HUES64 (cell line): ENCODE data around the gene OPHN1.

Source experiments
- H3K27ac ChIP-seq: 2 replicates; pipeline ENCODE4 v1.7.0; 2013; ENCODE audit warnings: low read depth, low read length, inconsistent platforms
- H3K27me3 ChIP-seq: 2 replicates; pipeline ENCODE4 v1.6.1; 2013; ENCODE audit warnings: mild to moderate bottlenecking, low read length; ENCODE audit not compliant: insufficient read depth
- H3K36me3 ChIP-seq: 2 replicates; pipeline ENCODE4 v1.6.1; 2013; ENCODE audit warnings: mild to moderate bottlenecking, low read length; ENCODE audit not compliant: insufficient read depth
- H3K4me1 ChIP-seq: 2 replicates; pipeline ENCODE4 v1.6.1; 2013; ENCODE audit warnings: mild to moderate bottlenecking, low read length, moderate library complexity; ENCODE audit not compliant: insufficient read depth
- H3K4me3 ChIP-seq: 2 replicates; pipeline ENCODE4 v1.5.1; 2013; ENCODE audit warnings: mild to moderate bottlenecking, low read length, moderate library complexity
- H3K9ac ChIP-seq: 2 replicates; pipeline ENCODE4 v1.6.1; 2013; ENCODE audit warnings: mild to moderate bottlenecking, low read depth, low read length
- H3K9me3 ChIP-seq: 2 replicates; pipeline ENCODE4 v1.6.1; 2013; ENCODE audit warnings: low read depth, low read length; ENCODE audit not compliant: insufficient read depth
- WGBS: fragments of 150-250, 120-280 bp; methylation state at CpG from one replicate; pipeline ENCODE4 v1.1.7; 2013; ENCODE audit warnings: missing lambda C conversion rate; 5-methylcytosine and 5-hydroxymethylcytosine counted together

OPHN1 gene

DNA sequence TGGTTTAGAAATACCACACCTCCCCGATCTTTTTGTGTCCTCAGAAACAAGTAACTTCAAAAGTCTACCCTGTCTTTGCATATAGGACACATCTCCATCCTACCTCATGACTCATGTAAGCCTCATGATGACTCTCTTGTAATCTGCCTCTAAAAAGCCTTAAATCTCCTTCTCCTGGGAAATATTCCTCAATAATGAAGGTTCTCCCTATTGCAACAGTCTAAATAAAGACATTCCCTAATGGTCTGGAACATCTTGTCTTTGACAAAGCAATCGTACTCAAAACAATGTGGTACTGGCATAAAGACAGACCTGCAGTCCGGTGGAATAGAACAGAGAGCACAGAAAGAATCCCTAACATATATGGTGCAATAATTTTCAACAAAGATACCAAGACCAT, 257.7 kb downstream of the OPHN1 start:
- Histone ChIP-seq H3K4me1 (no peaks in the 10 kb centered on the region), H3K27ac (no peak overlapping the region), H3K9me3 (no peaks in the 10 kb centered on the region), H3K36me3 (no peaks in the 10 kb centered on the region), H3K9ac (no peak overlapping the region), H3K27me3 (no peaks in the 10 kb centered on the region), H3K4me3 (no peak overlapping the region)
- 94% methylated on average over 2 of the region's 3 CpGs for WGBS

DNA sequence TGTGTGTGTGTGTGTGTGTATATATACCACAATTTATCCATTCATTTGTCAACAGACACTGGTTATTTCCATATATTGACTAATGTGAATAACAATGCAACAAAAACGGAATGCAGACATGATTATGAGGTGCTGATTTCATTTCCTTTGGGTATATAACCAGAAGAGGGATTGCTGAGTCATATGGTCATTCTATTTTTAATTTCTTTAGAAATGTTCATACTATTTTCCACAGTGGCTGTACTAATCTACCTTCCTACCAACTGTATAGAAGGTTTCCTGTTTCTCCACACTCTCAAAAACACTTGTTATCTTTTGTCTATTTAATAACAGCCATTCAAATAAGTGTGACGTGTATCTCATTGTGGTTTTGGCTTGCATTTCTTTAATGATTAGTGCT, 269.9 kb downstream of the OPHN1 start:
- whole genome bisulfite sequencing: 100% methylated on average over 1 of the region's 2 CpGs
- Histone ChIP-seq H3K4me3 (no peak overlapping the region), H3K27ac (no peak overlapping the region), H3K9ac (no peak overlapping the region), H3K27me3 (no peaks in the 10 kb centered on the region), H3K9me3 (no peaks in the 10 kb centered on the region), H3K4me1 (no peaks in the 10 kb centered on the region), H3K36me3 (no peaks in the 10 kb centered on the region)

DNA sequence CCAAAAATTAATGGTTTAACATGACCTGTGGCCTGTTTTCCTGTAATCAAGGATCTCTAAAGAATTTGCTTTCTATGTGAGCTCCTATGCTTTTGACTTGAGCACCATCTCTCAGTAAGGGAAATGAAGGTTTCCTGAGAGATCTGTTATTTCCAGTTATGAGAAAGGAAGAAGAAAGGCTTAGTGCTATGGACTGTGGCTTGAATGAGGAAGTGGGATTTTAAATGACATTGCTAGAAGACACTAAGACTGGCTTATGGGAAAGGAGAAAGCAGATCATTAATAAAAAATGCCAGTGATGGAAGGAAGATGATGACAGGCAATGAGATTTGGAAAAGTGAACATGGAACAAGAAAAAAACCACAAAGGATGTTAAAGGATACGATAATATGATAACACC, 285.4 kb downstream of the OPHN1 start:
- Histone ChIP-seq H3K9ac (no peak overlapping the region), H3K36me3 (no peaks in the 10 kb centered on the region), H3K27me3 (no peaks in the 10 kb centered on the region), H3K9me3 (no peaks in the 10 kb centered on the region), H3K4me3 (no peak overlapping the region), H3K27ac (no peak overlapping the region), H3K4me1 (no peaks in the 10 kb centered on the region)
- WGBS: no CpG with 5 or more reads among the region's 1 CpG

DNA sequence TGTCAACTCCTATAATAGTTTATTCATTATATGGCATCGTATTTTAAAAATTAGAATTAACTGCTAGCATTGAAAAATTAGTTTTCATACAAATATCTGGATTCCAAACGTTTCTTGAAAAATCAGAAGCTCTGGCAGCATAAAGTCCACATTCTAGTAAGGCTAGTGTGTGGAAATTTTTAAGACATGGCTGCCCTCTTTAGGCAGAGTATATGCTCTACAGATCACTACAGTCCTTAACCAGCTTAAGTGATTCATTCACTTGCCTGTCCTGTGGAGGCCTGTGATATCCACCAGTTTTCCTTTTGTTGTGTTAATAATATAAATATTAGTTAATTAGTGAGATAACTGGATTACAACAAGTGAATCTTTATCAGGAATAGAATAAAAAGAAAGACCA, 287.2 kb downstream of the OPHN1 start:
- no peak overlapping the region for H3K4me3 ChIP-seq

DNA sequence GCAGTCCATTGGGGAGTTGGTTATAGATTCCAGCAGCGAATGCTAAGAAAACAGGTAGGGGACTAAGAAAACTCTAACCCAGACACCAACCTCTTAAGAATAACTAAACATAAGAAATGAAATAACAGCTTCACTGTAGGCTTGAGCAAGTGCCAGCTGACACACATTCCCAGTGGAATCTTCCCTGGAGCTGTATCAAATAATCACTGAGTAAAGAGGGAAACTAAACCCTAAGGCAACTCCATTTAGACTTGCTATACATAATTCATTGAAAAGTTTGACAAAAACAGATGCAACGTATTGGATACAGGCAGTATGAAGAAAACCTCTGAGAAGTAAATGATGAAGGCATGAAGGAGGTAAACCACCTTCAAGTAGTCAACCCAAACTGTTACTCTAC, 293.5 kb downstream of the OPHN1 start:
- Histone ChIP-seq H3K9me3 (no peaks in the 10 kb centered on the region), H3K36me3 (no peaks in the 10 kb centered on the region), H3K4me1 (no peaks in the 10 kb centered on the region), H3K4me3 (no peak overlapping the region), H3K27me3 (no peaks in the 10 kb centered on the region), H3K9ac (no peak overlapping the region), H3K27ac (no peak overlapping the region)
- 100% methylated on average over 1 of the region's 2 CpGs for WGBS

More for the DNA sequence above, 287.2 kb downstream of the OPHN1 start:
- Histone ChIP-seq H3K9ac (no peak overlapping the region), H3K27me3 (no peaks in the 10 kb centered on the region), H3K27ac (no peak overlapping the region), H3K9me3 (no peaks in the 10 kb centered on the region), H3K4me1 (no peaks in the 10 kb centered on the region), H3K36me3 (no peaks in the 10 kb centered on the region)
- WGBS: no CpG with 5 or more reads among the region's 2 CpGs

DNA sequence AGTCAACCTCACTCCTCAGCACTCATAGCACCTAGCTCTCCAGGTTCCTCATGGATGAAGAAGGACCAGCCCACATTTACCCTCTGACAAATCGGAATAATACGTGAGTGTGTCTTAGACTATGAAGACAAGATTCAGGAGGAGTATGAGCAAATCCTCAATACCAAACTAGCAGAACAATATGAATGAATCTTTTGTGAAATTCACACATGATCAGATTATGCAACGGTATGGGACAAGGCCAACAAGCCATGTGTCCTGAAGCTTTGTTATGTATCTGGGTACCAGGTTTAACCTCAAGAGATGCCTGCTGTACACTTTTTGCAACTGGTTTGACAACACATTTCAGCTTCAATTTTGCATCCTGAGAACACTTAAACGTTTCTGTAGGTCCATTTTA, 300.1 kb downstream of the OPHN1 start:
- H3K4me3 ChIP-seq: no peak overlapping the region

DNA sequence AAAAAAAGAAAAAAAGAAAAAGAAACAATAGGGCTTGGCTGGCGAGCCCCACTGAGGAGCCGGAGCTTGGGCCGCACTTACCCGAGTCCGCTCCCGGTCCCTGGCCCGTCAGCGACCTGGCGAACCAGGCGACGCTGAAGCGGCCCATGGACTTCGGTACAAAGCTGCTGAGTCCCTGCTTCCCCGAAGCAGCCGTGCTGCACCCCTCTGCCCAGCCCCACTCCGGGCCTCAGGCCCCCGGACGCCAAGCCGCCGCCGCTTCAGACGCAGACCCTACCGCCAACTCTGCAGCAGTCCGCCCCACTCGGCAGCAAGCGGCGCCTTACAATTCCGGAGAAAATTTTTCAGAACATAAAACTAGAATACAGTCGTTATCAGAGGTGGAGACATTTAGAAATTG, 300.5 kb downstream of the OPHN1 start:
- H3K4me3 ChIP-seq: no peak overlapping the region
- no peak overlapping the region for H3K9ac ChIP-seq
- no peak overlapping the region for H3K27ac ChIP-seq
- no peaks in the 10 kb centered on the region for H3K36me3 ChIP-seq
- H3K27me3 ChIP-seq: no peaks in the 10 kb centered on the region
- WGBS: 96% methylated on average over 28 of the region's 29 CpGs
- no peaks in the 10 kb centered on the region for H3K4me1 ChIP-seq
- no peaks in the 10 kb centered on the region for H3K9me3 ChIP-seq

More for the DNA sequence above, 300.1 kb downstream of the OPHN1 start:
- no peaks in the 10 kb centered on the region for H3K9me3 ChIP-seq
- no peak overlapping the region for H3K9ac ChIP-seq
- WGBS: 97% methylated on average over 3 of the region's 4 CpGs
- no peaks in the 10 kb centered on the region for H3K27me3 ChIP-seq
- no peak overlapping the region for H3K27ac ChIP-seq
- no peaks in the 10 kb centered on the region for H3K36me3 ChIP-seq
- no peaks in the 10 kb centered on the region for H3K4me1 ChIP-seq

DNA sequence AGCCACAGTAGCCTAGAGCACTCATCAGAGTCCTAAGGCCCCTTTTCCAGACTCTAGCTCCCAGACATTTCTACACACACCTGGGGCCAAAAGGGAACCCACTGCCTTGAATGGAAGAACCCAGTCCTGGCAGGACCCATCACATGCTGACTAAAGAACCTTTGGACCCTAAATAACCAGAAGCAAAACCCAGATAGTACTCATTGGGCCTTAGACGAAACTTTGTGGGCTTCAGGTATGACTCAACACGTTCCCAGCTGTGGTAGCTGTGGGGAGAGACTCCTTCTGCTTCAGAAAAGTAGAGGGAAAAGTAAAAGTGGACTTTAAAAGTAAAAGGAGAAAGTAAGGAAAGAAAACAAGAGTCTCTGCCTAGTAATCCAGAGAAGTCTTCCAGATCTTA, 311.5 kb downstream of the OPHN1 start:
- no peaks in the 10 kb centered on the region for H3K4me1 ChIP-seq
- H3K9ac ChIP-seq: no peak overlapping the region
- H3K27ac ChIP-seq: no peak overlapping the region
- no peaks in the 10 kb centered on the region for H3K27me3 ChIP-seq
- WGBS: 100% methylated on average over 2 of the region's 2 CpGs
- no peak overlapping the region for H3K4me3 ChIP-seq
- H3K9me3 ChIP-seq: no peaks in the 10 kb centered on the region
- no peaks in the 10 kb centered on the region for H3K36me3 ChIP-seq

DNA sequence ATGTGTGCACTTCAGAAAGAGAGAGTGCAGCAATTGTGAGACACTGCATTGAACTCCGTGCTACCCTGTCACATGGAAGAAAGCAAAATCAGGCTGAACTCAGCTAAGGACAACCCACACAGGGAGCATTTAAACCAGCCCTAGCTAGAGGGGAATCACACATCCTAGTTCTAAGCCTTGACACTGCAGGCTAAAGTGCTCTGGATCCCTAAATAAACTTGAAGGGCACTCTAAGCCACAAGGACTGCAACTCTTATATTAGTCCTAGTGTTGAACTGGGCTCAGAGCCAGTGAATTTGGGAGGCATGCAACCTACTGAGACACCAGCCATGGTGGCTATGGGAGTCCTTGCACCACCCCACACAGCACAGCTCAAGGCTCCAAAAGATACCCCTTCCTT, 311.9 kb downstream of the OPHN1 start:
- Histone ChIP-seq H3K4me3 (no peak overlapping the region), H3K9me3 (no peaks in the 10 kb centered on the region), H3K9ac (no peak overlapping the region), H3K4me1 (no peaks in the 10 kb centered on the region), H3K27me3 (no peaks in the 10 kb centered on the region), H3K27ac (no peak overlapping the region), H3K36me3 (no peaks in the 10 kb centered on the region)
- 86% methylated on average over 1 of the region's 1 CpG for WGBS

DNA sequence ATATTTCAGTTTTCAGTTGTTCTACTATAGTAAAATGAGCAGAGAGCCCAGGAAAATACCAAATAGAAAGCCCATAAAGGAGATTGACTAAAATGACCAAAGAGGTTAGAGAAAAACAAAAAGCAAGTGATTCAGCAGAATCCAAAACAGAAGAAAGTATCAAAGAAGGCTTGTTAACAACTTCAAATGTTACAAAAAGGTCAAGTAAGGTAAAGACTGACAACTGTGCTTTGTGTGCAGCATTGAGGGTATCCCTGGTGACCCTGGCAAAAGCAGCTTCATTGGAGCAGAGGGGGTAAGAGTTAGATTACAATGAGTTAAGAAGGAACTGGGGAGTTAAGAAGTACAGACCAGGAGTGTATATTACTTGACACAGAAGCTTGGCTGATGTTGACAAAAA, 317.9 kb downstream of the OPHN1 start:
- Histone ChIP-seq H3K36me3 (peaks cover 4% of the 10 kb centered on the region; the same call in 1 of the 2 replicates), H3K4me1 (peaks cover 19% of the 10 kb centered on the region), H3K9me3 (no peaks in the 10 kb centered on the region), H3K27me3 (no peaks in the 10 kb centered on the region), H3K9ac (no peak overlapping the region), H3K4me3 (no peak overlapping the region), H3K27ac (no peak overlapping the region)

DNA sequence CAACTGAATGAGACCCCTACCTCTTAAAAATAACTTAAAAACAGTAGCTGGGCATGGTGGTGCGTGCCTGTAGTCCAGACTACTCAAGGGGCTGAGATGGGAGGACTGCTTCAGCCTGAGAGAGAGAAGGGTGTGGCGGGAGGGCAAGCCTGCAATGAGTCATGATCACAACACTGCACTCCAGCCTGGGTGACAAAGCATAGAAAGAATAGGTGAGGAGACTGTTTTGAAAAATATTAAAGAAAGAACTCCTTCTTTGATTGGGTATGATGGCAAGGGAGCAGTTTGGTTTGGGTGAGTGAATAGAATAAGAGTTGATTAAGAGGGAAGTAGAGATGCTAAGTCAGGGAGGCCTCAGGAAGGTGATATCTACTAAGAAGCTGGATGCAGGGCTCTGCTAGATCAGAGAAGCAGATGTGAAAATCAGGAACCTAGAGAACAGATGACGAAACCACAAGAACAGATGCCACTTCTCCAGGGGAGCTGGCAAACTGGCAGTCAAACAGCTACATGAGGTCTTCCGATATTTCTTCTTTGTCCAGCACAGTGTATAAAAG, 318.6 kb downstream of the OPHN1 start:
- H3K27me3 ChIP-seq: no peaks in the 10 kb centered on the region
- no peaks in the 10 kb centered on the region for H3K9me3 ChIP-seq
- no peak overlapping the region for H3K27ac ChIP-seq
- WGBS: 93% methylated on average over 3 of the region's 4 CpGs
- peaks cover 19% of the 10 kb centered on the region for H3K4me1 ChIP-seq
- peaks cover 4% of the 10 kb centered on the region; the same call in 1 of the 2 replicates for H3K36me3 ChIP-seq
- H3K9ac ChIP-seq: no peak overlapping the region
- no peak overlapping the region for H3K4me3 ChIP-seq
